ENCODE measurements around the gene EEF2KMT. TPM values are rescaled to one million over a fixed set of nuclear protein-coding genes. Genes with fewer than 3 reads are reported as not detected.

Gene EEF2KMT
- total RNA-seq, 1 experiment from 2014 or later: 16.6 TPM

Other genes starting within 250 kb of the EEF2KMT start
- gene PPL, start 160.6 kb downstream of the EEF2KMT start, total RNA-seq (2014; rRNA removed; shearing (Covaris generic); ENCODE audit: low replicate concordance): not detected in 2 replicates
- not detected in 2 replicates for gene SEC14L5, start 139.5 kb downstream of the EEF2KMT start, total RNA-seq (2014; rRNA removed; shearing (Covaris generic); ENCODE audit: low replicate concordance)
- 12.6 and 19.3 TPM in 2 replicates for gene NAGPA, start 63.9 kb downstream of the EEF2KMT start, total RNA-seq (2014; rRNA removed; shearing (Covaris generic); ENCODE audit: low replicate concordance)
- gene C16orf89, start 31.8 kb downstream of the EEF2KMT start, total RNA-seq (2014; rRNA removed; shearing (Covaris generic); ENCODE audit: low replicate concordance): not detected in 2 replicates
- 23.4 and 26.3 TPM in 2 replicates for gene ALG1, start 26.0 kb downstream of the EEF2KMT start, total RNA-seq (2014; rRNA removed; shearing (Covaris generic); ENCODE audit: low replicate concordance)